Right lobe of liver (tissue), 4 donors: ENCODE results near the gene LUZP1.

Experiments
- POLR2A ChIP-seq: fragments of 450-650 bp; IDR thresholded peaks from one replicate; pipeline ENCODE4 v1.6.1; 2017; ENCODE audit warnings: antibody characterized with exemption, mild to moderate bottlenecking
- TF ChIP-seq, protein P1 (sequence below), 4 donors: fragments of 200-600 bp in 3 of 4; fragments of 450-650 bp in 1 of 4; IDR thresholded peaks; one replicate each; pipeline versions ENCODE4 v1.5.1 to v1.8.0; 2016 to 2022; ENCODE audit warnings: antibody characterized with exemption in 4 of 4, mild to moderate bottlenecking in 2 of 4
- donor health status: DM: no; HTN: no; CAD: no.
- donor health status: DM: no; HTN: no; CAD: no.
- donor health status: DM: no; HTN: yes; CAD: no.

DNA sequence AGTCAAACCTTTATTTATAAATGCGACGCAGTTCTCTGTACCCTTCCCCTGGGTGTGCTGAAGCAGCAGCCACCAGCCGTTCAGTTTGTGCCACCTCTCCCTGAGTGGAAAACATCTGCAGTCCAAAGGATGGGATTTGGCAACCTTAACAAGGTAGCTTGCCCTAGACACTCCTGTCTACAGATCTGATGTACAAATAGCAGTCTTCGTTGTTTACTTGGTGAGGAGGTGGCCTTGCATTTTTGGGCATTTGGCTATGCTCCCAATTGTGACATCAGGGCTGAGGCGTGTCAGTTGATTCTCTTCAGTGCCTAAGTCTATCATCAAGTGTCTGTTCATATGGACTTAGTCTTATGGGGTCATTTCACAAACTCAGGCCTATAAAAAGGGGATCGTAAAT lies 89.6 kb downstream of the LUZP1 start:
- TF ChIP-seq, protein P1, sequence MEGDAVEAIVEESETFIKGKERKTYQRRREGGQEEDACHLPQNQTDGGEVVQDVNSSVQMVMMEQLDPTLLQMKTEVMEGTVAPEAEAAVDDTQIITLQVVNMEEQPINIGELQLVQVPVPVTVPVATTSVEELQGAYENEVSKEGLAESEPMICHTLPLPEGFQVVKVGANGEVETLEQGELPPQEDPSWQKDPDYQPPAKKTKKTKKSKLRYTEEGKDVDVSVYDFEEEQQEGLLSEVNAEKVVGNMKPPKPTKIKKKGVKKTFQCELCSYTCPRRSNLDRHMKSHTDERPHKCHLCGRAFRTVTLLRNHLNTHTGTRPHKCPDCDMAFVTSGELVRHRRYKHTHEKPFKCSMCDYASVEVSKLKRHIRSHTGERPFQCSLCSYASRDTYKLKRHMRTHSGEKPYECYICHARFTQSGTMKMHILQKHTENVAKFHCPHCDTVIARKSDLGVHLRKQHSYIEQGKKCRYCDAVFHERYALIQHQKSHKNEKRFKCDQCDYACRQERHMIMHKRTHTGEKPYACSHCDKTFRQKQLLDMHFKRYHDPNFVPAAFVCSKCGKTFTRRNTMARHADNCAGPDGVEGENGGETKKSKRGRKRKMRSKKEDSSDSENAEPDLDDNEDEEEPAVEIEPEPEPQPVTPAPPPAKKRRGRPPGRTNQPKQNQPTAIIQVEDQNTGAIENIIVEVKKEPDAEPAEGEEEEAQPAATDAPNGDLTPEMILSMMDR (IDR thresholded peaks at IDR 0.05) = no peak
- TF ChIP-seq POLR2A = no peak
